ENCODE results near the gene UBE2J2.

The UBE2J2 gene

GRCh38 chr1:1210726-1211540 lies 62.7 kb downstream of the UBE2J2 start:
- TF ChIP-seq, protein P1, sequence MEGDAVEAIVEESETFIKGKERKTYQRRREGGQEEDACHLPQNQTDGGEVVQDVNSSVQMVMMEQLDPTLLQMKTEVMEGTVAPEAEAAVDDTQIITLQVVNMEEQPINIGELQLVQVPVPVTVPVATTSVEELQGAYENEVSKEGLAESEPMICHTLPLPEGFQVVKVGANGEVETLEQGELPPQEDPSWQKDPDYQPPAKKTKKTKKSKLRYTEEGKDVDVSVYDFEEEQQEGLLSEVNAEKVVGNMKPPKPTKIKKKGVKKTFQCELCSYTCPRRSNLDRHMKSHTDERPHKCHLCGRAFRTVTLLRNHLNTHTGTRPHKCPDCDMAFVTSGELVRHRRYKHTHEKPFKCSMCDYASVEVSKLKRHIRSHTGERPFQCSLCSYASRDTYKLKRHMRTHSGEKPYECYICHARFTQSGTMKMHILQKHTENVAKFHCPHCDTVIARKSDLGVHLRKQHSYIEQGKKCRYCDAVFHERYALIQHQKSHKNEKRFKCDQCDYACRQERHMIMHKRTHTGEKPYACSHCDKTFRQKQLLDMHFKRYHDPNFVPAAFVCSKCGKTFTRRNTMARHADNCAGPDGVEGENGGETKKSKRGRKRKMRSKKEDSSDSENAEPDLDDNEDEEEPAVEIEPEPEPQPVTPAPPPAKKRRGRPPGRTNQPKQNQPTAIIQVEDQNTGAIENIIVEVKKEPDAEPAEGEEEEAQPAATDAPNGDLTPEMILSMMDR (IDR thresholded peaks at IDR 0.05; ENCODE audit: low read depth, low read length), result no peak
- no peak overlapping the region for H3K4me3 ChIP-seq (ENCODE audit: low read depth, low read length)

- TF ChIP-seq, protein P1 (IDR thresholded peaks at IDR 0.05; ENCODE audit: low read depth, low read length), result no peak
- no peak overlapping the region for H3K4me3 ChIP-seq (ENCODE audit: low read depth, low read length)
Measured at GRCh38 chr1:1208713-1209433, 64.8 kb downstream of the UBE2J2 start.

GRCh38 chr1:1207571-1207892 lies 66.1 kb downstream of the UBE2J2 start:
- H3K4me3 ChIP-seq (ENCODE audit: low read depth, low read length), result no peak overlapping the region
- TF ChIP-seq, protein P1 (IDR thresholded peaks at IDR 0.05; ENCODE audit: low read depth, low read length), result no peak

GRCh38 chr1:1206966-1207531 lies 66.6 kb downstream of the UBE2J2 start:
- TF ChIP-seq, protein P1 (IDR thresholded peaks at IDR 0.05; ENCODE audit: low read depth, low read length), result no peak
- H3K4me3 ChIP-seq (ENCODE audit: low read depth, low read length), result no peak overlapping the region

- no peak within 1 kb of the TSS for H3K4me3 ChIP-seq (ENCODE audit: low read depth, low read length)
- TF ChIP-seq, protein P1 (IDR thresholded peaks at IDR 0.05; ENCODE audit: low read depth, low read length), result no peak
Measured at GRCh38 chr1:1206376-1206965, 67.2 kb downstream of the UBE2J2 start, which contains the start of gene TNFRSF18. Gene TNFRSF18 (minus strand): TSS chr1:1206592. CDS start chr1:1206571, 21 bp downstream.

- TF ChIP-seq, protein P1 (IDR thresholded peaks at IDR 0.05; ENCODE audit: low read depth, low read length), result no peak
- no peak overlapping the region for H3K4me3 ChIP-seq (ENCODE audit: low read depth, low read length)
Measured at GRCh38 chr1:1205769-1206375, 67.8 kb downstream of the UBE2J2 start.

Data from WI38 (cell line).